Jurkat, Clone E6-1 (cell line): ENCODE data around the gene MYL11.

Experiments
- DNase-seq: peaks from one replicate; pipeline ENCODE4 v3.0.0-alpha.2; 2011; ENCODE audit warnings: low read depth, low spot score
- H3K4me3 ChIP-seq: 2 replicates; pipeline ENCODE4 v1.5.1; 2011; ENCODE audit warnings: mild to moderate bottlenecking, low read length, control low read depth, moderate library complexity

The MYL11 gene

DNA sequence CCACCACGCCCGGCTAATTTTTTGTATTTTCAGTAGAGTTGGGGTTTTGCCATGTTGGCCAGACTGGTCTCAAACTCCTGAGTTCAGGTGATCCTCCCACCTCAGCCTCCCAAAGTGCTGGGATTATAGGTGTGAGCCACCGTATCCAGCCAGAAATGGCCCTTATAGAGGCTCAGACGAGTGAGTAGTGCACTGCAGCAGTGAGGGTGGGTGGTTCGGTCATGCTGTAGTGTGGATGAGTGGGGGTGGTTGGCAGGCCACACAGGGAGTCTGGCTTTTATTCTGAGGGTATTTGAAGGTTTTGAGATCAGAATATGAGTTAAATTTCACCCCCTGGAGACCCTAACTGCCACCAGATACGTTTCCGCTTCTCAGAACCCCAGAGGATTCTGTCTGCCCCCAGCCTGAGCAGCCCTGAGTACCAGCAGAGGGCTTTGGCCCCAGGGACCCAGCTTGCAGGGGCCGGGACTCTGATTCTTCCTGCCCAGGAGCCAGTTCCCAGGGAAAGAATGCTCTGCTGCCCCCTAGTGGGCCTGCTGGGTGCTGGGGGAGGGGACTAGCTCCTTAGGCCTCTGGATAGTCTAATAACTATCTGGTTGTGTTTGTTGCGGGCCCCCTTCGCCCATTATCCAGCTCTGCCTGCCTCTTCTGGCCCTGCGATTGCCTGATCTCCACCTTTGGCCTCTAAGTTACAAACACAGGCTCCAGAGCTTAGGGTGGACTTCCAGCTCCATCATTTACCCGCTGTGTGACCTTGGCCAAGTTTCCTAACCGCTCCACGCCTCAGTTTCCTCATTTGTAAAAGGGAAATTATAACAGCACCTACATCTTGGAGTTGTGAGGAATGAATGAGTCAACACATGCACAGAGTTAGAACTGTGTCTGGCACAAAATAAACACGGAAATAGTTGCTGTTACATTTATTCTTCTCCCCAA lies 34.8 kb downstream of the MYL11 start:
- H3K4me3 ChIP-seq: no peak overlapping the region
- DNase-seq: peak; percentile 81

DNA sequence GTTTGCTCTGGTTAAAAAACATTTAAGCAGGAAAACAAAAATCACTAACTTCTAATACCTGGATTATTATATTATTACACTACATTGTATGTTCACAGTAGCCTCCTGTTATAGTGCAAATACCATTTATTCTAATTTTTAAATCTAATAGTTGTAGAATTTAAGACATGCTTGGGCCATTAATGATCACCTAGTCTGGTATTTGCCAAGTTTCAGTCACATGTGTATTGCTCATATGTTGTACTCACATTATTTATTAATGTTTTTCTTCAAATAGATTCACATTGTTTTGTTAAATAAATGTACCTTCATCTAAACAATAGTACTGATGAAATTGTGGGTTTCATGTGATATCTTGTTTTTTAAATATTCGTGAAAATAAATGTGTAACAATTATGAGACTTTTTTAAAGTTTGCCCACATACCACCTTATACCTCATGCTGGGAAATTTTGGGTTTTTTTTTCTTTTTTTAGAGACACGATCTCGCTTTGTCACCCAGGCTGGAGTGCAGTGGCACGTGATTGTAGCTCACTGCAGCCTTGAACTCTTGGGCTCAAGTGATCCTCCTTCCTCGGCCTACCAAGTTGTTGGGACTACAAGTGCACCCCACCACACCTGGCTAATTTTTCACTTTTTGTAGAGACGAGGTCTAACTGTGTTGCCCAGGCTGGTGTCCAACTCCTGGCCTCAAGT lies 38.7 kb downstream of the MYL11 start:
- DNase-seq: no peak
- no peak overlapping the region for H3K4me3 ChIP-seq

DNA sequence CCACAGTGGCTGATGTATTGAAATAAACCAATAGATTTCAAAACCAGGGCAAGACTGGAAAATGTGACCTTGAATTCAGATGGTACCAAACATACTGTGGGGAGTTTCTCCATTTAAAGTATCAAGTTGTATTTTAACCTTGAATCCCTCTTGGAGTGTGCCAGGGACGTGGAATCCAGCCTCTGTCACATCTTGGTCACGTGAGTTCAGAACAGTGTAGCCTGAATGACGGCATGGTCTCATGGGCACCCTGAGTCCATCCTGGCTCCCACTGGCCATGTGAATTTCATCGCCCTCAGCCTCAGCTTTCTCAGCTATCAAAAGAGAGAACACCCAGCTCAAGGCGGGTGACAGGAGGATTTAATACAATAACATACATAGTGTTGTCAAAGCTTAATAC lies 39.6 kb downstream of the MYL11 start:
- no peak for DNase-seq
- H3K4me3 ChIP-seq: no peak overlapping the region

DNA sequence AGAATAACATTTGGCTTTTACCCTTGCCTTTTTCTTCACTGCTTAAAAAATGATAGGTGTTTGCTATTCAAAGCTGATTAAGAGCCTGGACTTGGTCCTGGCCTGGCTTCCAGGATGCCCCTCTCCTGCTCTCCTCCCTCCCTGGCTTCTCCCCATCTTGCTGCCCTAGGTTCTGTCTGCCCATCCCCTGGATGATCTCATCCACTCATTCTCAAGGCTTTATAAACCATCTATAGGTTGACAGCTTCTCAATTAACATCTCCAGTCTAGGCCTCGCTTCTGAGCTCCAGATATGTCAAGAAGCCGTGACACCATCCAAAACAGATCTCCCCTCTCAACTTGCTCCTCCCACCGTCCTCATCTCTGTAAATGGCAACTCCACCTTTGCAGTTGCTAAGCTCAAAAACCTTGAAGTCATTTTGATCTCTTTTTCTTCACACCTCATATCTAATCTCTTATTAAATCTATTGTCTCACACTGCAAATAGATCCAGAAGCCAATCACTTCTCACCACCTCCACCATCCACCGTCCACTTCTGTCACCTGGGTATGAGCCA lies 41.5 kb downstream of the MYL11 start:
- no peak overlapping the region for H3K4me3 ChIP-seq
- DNase-seq: no peak

DNA sequence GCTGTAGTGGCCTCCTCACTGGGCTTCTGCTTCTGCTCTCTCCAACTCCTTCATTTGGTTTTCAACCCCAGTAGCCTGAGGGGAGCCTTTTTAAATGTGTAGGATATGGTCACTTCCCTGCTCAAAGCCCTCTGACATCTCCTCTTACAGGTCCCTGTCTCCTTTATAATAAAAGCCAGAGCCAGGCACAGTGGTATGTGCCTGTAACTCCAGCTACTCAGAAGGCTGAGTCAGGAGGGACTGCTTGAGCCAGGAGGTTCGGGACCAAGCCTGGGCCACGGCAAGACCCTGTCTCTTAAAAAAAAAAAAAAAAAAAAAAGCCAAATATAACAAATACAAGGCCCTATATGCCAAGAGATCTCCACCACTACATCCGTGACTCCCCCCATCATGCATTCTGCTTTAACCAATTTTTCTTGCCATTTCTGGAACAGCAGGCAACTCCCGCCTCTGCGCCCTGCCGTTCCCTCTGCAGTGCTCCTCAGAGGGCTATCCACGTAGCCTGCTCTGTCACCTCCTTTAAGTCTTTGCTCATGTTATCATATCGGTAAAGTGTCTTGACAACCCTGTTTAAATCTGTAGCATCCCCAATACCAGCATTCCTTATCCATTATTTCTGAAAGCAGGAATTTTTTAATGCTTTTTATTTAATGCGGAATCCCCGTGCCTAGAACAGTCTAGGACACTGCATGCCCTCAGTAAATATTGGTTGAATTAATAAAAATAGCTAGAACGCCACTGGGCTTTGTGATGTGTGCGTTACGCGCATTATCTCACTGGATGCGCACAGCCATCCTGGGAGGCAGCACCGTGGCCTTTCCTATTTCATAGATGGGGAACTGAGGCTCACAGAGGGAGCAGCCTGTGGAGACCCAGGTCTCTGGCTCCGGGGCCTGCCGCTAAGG lies 42.3 kb downstream of the MYL11 start:
- no peak overlapping the region for H3K4me3 ChIP-seq
- no peak for DNase-seq

DNA sequence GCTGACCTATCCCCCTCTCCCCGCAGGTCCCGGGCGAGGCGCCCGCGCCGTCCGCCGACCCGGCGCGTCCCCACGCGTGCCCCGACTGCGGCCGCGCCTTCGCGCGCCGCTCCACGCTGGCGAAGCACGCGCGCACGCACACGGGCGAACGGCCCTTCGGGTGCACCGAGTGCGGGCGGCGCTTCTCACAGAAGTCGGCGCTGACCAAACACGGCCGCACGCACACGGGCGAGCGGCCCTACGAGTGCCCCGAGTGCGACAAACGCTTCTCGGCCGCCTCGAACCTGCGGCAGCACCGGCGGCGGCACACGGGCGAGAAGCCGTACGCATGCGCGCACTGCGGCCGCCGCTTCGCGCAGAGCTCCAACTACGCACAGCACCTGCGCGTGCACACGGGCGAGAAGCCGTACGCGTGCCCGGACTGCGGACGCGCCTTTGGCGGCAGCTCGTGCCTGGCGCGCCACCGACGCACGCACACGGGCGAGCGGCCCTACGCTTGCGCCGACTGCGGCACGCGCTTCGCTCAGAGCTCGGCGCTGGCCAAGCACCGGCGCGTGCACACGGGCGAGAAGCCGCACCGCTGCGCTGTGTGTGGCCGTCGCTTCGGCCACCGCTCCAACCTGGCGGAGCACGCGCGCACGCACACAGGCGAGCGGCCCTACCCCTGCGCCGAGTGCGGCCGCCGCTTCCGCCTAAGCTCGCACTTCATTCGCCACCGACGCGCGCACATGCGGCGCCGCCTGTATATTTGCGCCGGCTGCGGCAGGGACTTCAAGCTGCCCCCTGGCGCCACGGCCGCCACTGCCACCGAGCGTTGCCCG lies 43.1 kb downstream of the MYL11 start:
- DNase-seq: peak; percentile 80
- H3K4me3 ChIP-seq: peak overlapping the region; percentile 32

DNA sequence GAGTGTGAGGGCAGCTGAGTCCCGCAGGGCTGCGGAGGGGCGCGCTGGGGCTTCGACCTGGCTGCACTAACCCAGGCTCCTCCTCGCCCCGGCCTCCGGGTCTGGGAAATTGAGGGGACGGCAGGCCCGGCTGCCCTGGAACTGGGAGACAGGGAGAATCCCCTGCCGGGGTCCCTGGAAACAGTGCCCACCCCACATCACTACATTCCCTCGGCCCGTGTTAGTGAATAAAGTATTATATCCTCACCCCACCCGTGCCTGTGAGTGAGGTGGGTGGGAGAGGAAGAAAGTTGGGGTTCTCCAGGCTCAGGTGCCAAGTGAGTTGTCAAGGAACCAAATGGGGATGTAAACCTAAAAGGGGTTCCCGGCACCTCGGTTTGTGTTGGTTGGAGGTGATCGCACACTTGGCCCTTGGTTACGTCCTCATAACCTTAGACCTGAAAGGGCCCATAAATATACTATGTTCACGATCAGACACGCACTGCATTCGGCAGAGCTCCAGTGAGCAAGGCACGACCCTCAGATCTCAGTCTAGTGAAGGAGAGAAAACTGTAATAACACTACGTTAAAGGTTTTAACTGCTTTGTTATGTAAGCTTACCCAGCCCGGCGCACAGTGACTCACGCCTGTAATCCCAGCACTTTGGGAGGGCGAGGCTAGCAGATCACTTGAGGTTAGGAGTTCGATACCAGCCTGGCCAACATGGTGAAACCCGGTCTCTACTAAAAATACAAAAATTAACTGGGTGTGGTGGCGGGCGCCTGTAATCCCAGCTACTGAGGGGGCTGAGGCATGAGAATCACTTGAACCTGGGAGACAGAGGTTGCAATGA lies 44.0 kb downstream of the MYL11 start:
- peak overlapping the region; percentile 32 for H3K4me3 ChIP-seq
- DNase-seq: no peak

DNA sequence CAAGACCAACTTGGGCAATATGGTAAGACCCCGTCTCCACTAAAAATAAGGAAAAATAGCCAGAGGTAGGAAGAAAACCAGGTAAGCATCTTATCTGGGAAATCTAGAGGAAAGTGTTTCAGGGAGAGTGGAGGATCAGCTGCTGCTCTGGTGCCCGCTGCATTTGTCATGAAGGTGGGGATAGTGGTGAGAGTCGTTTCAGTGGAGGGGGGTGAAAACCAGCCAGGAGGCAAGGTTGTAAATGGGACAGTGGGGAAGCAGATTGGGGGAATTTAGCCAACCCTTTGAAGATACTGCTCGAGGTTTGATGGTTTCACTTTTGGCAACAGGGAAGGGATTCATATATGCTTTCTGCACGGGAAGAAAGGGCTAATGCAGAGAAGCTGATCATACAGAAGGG lies 46.4 kb downstream of the MYL11 start:
- no peak overlapping the region for H3K4me3 ChIP-seq
- DNase-seq: no peak
